HG02623 (cell line): ENCODE data around the gene SRSF2.
"Not testable (repeated sequence)": the region's sequence is repeated elsewhere in the genome, so short reads cannot be mapped to it uniquely, and the experiment has no call there.

ENCODE experiments used
- ATAC-seq: cut with Tn5 transposase; IDR thresholded peaks from one replicate; pipeline ENCODE4 v1.9.1; 2021; ENCODE audit warnings: moderate library complexity; ENCODE audit not compliant: unreplicated experiment

SRSF2 gene, protein sequence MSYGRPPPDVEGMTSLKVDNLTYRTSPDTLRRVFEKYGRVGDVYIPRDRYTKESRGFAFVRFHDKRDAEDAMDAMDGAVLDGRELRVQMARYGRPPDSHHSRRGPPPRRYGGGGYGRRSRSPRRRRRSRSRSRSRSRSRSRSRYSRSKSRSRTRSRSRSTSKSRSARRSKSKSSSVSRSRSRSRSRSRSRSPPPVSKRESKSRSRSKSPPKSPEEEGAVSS

DNA sequence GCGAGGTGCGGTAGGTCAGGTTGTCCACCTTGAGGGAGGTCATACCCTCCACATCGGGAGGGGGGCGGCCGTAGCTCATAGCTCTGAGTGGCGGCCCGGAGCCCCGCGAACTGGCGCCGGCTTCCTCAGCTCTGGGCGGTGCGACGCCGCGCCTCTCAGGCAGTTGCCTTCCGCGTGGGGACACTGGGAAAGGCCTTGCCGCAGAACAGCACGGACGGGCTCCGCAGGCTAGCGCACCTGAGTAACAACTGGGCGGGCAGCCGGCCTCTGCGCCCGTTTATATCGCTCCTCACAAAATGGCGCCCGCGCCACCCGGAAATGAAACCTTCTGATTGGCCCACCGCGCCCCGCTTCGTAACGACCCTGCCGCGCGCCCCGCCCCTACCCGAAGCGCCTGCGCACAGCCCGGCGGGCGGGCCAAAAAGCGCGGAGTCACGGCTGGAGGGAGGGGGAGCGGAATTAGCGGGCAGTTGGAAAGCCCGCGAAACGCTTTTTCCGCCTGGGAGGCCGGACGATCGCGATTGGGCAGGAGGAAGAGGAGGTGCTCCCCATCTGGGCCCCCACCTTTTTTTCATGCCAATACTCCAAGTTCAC, at the start of gene SRSF2:
Gene SRSF2 (minus strand): TSS at position 250 of the 594 bp plus-strand sequence. CDS start 171 bp downstream, at position 79.
- peak; percentile 65 for ATAC-seq

GRCh38 chr17:76784926-76785325, 47.8 kb upstream of the SRSF2 start:
- no peak for ATAC-seq

- ATAC-seq: no peak
Observed at GRCh38 chr17:76783146-76783545, 46.0 kb upstream of the SRSF2 start.

DNA sequence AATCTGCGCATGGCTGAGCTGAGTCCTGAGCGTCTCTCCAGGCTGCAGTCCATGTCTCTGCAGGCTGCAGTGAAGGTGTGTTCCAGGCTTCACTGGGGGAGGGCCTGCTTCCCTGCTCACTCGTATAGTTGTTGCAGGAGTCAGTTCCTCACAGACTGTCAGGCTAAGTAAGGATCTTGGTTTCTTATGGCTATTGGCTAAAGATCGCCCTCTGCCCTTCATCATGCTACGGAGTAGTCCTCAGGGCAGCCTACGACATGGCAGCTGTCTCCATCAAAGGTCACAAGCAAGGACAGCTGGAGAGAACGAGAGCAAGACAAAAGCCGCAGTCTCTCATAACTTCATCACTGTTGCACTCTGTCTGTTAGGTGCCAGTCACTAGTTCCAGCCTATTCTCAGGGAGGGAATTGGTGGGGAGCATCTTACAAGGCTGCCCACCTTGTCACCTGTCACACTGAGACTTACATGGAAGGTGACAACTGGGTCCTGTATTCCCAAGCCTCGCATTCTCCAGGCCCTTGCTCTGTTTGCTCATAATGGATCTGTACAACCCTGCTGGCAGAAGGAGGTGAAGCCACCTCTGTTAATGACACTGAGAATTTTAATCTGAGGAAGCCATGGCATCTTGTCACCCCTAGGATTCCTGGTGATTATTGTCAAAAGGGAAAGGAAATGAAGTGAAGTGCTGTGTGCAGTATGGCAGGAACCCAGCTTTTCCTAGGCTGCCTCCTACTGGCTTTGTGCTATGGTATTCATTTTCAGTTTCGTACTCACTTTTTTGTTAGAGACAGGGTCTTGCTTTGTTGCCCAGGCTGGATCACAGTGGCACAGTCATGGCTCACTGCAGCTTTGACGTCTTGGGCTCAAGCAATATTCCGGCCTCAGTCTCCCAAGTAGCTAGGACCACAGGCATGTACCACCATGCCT, 44.2 kb upstream of the SRSF2 start:
- no peak for ATAC-seq

DNA sequence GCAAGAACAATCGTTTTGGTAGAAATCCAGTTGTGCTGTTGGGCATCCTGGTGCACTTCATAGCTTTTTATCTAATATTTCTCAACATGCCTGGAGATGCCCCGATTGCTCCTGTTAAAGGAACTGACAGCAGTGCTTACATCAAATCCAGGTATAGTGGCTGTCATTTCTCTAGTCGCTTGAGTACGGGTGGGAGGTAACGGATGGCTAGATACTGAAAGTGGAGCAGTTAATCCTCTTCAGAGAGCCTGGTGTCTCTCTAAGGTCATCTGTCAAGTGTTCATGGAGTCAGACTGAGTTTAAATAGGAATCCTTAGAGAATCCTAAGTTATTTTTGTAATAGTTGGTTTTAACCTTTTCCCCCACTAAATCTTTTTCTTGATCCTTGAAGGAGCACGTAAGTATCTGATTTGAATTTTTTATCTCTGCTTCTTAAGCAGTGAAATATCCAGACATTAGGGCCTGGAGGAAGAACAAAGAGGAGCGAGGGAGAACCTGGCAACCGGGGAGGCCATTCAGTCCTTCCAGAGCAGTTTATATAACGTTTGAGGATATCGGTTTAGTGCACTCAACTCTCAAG, 38.0 kb upstream of the SRSF2 start:
- ATAC-seq: no peak

DNA sequence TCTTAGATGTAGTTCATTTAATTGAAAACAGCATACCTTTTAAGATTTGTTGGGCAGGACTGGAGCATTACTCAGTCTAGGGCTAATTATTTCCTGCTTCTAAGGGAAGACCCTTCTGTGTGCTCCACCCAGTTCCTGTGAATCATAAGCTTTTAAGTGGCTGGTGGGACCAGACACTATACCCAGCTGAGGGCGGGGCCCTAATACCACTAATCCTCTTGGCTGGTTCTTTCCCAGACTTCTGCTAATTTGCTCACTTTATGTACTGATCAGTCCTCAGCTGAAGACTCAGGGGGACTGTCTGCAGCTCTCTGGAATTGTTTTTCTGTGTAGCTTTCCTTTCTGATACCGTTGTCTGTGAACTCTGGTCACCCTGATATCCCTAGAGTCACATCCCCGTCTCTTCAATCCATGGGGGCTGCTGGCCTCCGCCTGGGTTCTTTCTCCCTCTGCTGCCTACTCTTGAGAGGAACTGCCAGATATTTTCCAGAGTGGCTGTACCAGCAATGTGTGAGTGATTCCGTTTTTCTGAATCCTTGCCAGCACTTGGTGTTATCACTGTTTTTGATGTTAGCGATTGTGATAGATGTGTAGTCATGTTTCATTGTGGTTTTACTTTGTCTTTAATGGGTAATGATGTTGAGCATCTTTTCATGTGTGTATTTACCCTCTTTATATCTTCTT, 35.9 kb upstream of the SRSF2 start:
- no peak for ATAC-seq

- no peak for ATAC-seq
Observed at GRCh38 chr17:76758570-76758969, 21.4 kb upstream of the SRSF2 start.

- ATAC-seq: no peak
Observed at GRCh38 chr17:76757256-76757655, 20.1 kb upstream of the SRSF2 start.

GRCh38 chr17:76755285-76755684, 18.2 kb upstream of the SRSF2 start:
- ATAC-seq: no peak

GRCh38 chr17:76753061-76753961, 16.2 kb upstream of the SRSF2 start:
- no peak for ATAC-seq

DNA sequence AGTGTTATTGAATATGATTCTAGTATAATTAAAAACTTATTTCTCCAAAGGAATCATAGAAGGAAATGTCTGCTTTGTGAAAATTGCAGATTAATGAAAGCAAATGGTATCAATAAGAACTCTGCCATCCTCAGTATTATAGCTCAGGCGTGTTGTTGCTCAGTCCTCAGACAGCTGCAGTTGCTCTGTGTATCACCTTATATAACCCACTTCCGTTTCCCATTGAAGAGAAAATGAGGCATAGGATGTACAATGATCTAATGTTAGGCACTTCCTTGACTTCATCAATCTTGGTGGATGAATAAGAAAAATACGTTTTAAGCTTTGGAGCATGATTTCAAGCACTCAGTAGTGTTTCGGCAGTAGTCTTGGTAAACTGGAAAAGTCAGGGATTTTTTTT, 14.9 kb upstream of the SRSF2 start:
- ATAC-seq: no peak

GRCh38 chr17:76751416-76751993, 14.4 kb upstream of the SRSF2 start:
- no peak for ATAC-seq

- ATAC-seq: no peak
Observed at GRCh38 chr17:76748657-76749056, 11.5 kb upstream of the SRSF2 start.

GRCh38 chr17:76747716-76748363, 10.7 kb upstream of the SRSF2 start:
- ATAC-seq: no peak

GRCh38 chr17:76745785-76746184, 8.7 kb upstream of the SRSF2 start:
- ATAC-seq: not testable (repeated sequence)

GRCh38 chr17:76744747-76745146, 7.6 kb upstream of the SRSF2 start:
- ATAC-seq: no peak

GRCh38 chr17:76742958-76743357, 5.8 kb upstream of the SRSF2 start:
- ATAC-seq: no peak

- ATAC-seq: no peak
Observed at GRCh38 chr17:76740329-76741118, 3.4 kb upstream of the SRSF2 start.
